Measurements from ENCODE around the gene DDX39B.

Gene DDX39B

DNA sequence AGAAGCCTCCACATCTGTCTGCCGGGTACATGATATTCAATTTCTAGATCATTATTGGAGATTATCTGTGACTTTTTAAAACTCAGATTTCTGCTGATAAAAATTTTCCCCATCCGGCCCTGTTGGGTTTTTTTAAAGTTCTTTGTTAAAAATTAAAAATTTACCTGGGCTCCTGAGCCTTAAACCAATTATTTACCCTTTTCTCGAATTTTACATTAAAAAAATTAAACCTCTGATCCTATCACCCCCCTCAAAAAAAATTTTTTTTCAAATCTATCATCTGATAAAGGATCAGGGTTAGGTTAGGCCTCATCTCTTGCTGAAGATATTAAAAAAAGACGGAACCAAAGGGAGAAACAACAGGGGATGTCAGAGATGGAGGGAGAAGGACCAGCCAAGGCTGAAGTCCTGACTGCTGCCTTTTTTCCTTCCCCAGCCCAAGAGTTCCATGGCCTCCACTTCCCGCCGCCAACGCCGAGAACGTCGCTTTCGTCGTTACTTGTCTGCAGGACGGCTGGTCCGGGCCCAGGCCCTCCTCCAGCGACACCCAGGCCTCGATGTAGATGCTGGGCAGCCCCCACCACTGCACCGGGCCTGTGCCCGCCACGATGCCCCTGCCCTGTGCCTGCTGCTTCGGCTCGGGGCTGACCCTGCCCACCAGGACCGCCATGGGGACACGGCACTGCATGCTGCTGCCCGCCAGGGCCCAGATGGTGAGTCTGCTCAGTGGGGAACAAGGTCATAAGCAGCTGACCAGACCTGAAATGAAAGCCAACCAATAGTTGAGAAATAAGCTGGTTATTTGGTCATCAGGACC, 6.1 kb upstream of the DDX39B start:
- no peak for DNase-seq (ENCODE audit: low read depth)

DNA sequence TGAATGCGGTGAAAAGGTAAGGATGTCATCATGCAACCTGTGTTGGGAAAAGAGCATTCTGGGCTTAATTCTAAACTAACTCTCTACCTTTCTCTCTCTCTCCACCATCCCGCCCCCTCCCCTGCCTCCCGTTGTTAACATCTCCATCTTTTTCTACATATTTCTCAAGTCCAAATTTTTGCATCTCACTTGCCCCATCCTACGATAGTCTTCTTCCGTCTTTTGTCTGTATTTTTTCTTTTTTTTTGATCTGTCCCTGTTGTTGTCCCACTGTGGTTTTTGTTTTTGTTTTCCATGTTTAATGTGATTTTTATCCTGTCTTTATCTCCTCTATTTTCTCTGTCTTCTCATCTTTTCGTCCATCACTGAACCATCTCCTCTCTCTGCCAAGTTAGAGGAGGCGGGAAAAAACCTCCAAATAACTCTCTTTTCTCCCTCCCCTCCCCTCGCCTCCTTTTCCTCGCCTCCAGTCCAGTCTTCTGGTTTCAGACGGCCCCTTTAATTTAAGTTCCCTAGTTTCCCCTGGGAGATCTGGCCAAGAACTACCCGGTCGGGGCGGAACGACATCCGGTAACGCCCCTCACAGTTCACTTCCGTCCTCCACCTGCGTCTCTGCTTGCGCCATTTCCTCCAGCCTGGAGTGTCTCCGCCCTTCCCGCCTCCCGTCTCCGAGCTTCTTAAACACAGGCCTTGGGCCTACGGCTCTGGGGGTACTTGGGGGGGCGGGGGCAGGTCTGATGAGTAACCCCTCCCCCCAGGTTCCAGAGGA, 5.3 kb upstream of the DDX39B start, which contains the start of gene NFKBIL1:
TSS of gene NFKBIL1 (plus strand) at position 651 of the 769 bp plus-strand sequence. CDS start at position 738, 87 bp downstream.
- peak; percentile 98 for DNase-seq (ENCODE audit: low read depth)

DNA sequence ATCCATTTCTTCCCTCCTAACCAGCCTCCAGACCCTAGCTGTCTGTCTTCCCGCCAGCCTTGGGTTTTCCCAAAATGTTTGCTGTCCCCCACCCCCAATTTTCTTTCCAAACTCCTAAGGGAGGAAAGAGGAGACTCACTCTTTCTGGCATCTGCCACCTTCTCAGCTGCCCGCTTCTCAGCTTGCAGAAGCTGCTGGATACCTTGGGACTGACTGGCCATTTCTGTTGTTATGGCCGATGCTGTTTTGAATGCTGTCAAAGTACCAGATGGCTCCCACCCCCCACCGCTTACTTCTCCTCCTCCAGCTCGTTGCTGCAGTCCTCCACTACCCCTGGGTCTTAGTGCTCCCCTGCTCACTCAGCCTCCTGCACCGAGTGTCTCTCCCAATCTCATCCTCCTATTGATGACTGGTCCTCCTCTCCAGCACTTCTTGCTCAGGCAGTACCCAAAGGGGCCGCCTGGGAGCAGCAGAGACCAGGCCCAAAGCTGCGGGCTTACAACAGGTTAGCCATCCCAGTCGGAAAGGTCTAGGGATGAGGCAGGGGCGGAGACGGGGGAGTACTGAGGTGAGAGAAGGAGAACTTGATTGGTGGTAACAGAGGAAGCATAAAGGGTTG, 4.6 kb upstream of the DDX39B start, which contains the start of gene ATP6V1G2:
TSS of gene ATP6V1G2 (minus strand) at position 270 of the 619 bp plus-strand sequence. CDS start at position 221, 49 bp downstream.
- peak; percentile 89 for DNase-seq (ENCODE audit: low read depth)

GRCh38 chr6:31545291-31545690, 3.5 kb upstream of the DDX39B start:
- no peak for DNase-seq (ENCODE audit: low read depth)

DNA sequence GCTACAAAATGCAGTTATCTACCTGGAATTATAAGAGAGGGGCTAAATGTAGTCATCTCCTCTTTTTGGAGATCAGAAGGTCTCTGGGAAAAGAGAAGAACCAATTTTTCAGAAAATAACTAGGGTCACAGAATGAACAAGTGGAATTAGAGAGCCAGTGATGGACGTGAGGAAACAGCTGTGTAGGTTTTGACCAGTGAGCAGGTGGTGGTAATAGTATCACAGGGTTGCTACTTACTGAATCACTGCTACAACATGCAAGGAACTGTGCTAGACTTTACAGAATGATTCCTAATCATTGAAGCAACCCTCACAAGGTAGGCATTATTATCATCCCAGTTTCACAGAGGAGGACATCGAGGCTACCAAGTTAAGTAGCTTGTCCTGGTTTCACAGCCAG, 2.9 kb upstream of the DDX39B start:
- no peak for DNase-seq (ENCODE audit: low read depth)

- DNase-seq (ENCODE audit: low read depth): no peak
These were observed 1.8 kb upstream of the DDX39B start for GRCh38 chr6:31543639-31544038.

GRCh38 chr6:31541059-31541657, 645 bp downstream of the DDX39B start:
- no peak for DNase-seq (ENCODE audit: low read depth)

DNA sequence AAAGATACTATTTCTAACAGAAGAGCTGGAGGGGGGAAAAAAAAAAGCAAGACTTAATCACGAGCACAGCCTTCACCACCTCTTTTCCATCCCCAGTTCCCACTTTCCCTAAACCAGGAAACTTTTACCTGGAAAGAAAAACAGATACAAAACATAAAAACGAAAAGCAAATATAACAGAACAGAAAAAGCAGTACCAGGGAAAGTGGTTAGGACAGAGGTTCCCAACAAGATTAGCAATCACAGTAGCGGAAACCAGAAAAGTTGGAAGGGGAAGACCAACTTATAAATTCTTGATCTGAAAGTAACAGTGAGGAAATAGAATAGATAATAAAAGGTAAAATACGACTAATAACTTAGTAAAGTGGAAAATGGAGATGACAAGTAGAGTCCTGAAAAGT, 1.2 kb downstream of the DDX39B start:
- DNase-seq (ENCODE audit: low read depth): no peak

DNA sequence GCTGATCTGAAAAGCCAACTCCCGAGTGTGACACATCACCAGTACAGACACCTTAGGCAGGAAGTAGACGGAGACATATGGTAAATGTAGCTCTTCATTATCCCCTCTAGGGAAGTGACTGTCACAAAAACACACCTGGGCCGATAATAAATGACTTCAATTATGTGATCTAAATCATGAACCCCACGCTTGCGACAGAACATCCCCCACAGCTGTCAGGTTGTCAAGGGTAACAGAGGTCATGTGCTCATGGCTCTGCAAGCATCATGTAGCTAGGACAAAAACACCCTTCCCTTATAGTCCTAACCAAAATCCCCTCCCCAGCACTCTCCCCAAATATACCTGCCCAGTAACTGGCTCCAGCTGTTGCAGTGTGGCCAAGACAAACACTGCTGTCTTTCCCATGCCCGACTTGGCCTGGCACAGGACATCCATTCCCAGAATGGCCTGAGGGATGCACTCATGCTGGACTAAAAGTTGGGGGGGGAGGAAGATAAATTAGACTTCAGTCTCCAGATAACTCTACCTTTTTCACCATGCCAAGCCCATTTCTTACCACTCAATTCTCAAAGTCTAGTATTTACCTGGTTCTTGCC, 2.9 kb downstream of the DDX39B start:
- DNase-seq (ENCODE audit: low read depth): no peak

GRCh38 chr6:31535538-31536324, 6.1 kb downstream of the DDX39B start:
- DNase-seq (ENCODE audit: low read depth): no peak

DNA sequence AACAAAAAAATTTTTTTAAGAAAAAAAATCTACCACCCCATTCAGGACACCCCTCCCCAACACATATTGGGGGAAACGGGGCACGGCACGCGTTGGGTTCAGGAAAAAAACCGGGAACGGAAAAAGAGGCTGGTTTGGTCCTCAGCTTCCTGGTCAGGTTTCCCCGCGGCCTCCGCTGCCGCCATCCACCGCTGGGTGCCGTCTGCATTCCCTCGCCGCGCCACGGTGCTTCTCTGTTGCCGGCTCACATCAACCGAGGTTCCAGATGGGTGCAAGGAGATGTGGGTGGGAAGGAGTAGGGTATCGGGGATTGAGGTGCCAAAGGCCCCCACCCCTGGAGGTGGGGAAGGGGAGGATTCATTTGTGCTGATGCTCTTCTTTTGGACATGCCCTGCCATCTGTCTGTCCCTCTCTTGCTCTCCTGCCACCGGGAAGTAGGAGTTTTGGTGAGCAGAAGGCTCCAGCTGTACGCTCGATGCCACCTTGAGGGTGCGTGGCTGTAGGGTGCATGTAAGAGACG, 7.2 kb downstream of the DDX39B start:
- DNase-seq (ENCODE audit: low read depth): no peak

DNA sequence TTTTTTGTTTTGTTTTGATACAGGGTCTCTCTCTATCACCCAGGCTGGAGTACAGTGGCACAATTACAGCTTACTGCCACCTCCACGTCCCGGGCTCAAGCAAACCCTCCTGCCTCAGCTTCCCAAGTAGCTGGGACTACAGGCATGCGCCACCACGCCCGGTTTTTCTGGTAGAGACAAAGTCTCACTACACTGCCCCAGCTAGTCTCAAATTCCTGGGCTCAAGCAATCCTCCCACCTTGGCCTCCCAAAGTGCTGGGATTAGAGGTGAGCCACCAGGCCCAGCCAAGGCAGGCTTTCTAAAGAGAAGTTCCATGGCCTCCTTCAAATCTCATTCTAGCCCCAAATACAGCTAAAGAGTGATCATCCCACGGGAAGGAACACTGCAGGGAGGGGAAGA, 7.8 kb downstream of the DDX39B start:
- no peak for DNase-seq (ENCODE audit: low read depth)

DNA sequence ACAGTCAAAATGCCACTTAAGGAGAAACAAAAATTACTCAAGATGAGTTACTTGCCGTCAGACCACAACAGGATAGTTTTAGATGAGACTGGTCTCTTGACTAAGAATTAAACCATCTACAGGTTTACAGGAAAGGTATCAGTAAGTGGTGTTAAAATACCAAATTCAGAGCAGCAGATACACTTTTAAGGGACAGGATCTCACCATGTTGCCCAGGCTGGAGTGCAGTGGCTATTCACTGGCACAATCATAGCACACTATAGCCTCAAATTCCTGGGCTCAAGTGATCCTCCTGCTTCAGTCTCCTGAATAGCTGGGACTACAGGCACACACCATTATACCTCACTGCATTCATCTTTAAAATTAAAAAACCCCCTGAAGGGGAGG, 8.4 kb downstream of the DDX39B start:
- DNase-seq (ENCODE audit: low read depth): no peak

DNA sequence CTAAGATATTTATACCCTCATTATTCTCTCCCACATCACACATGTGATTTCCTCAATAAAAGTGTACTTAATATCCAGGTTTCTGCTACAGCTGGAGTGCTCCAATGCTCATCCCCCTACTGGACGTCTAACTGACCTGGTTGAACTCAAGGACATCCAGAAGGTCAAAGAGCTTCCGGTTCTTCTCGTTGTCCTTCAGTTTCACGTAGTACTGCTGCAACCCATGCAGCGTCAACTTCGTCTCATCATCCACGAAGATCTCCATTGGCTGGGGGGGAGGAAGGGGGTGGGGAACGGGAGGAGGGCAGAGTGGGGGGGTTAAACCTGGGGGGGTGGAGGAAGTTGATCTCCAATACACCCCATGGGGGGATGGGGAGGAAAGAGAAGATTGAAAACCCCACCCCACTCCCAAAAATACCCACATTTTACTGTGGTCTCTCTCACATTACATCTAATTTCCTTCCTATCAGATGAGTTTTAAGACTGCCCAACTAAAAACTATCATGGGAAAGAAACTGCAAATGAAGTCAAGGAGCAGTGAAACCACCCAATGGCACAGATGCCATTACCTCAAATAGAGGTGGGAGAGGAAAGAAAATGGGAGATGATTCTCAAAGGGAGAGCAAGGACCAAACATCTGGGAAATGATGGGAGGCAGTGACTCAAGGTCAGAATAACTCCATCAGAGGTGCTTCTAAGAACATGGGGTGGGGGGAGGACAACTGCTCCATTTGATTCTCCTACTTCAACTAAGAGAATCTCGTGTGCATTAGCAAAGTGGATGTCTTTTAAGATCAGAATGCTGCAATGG, 9.0 kb downstream of the DDX39B start:
- no peak for DNase-seq (ENCODE audit: low read depth)

GRCh38 chr6:31531771-31532643, 9.8 kb downstream of the DDX39B start:
- DNase-seq (ENCODE audit: low read depth): no peak

GRCh38 chr6:31531162-31531561, 10.6 kb downstream of the DDX39B start:
- DNase-seq (ENCODE audit: low read depth): no peak

DNA sequence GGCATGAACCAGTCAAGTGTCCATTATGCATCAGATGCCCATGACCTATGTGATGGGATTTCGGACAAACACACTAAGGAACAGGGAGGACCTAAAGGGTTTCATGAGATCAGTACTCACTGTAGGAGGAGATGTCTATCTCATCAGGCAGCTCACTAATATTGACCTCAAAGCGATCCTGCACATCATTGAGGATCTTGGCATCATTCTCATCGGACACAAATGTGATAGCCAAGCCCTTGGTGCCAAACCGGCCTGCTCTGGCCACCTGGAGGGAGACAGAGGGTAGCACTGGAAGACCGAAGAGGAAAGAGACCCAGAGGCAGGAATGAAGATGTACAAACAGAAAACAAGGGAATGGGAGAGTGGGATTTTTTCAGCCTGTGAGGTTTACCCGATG, 11.1 kb downstream of the DDX39B start:
- DNase-seq (ENCODE audit: low read depth): no peak

- DNase-seq (ENCODE audit: low read depth): no peak
These were observed 12.3 kb downstream of the DDX39B start for GRCh38 chr6:31529329-31530150.
